HCT116 (cell line): ENCODE data around the gene NSRP1. TPM values are rescaled to one million over a fixed set of nuclear protein-coding genes. Genes with fewer than 3 reads are reported as not detected.

Experiments used
- ATAC-seq: fragments of 200-7000 bp; cut with Tn5 transposase; 2 replicates; pipeline ENCODE4 v1.9.1; 2020; ENCODE audit warnings: mild to moderate bottlenecking, moderate library complexity
- BruUV-seq: library from RNA; stranded (reverse); fragments of 400-500 nt; replicated peaks from 2 replicates; lab custom pipeline; 2021; lab: Mats Ljungman, UMichigan
- CTCF ChIA-PET: fragments of 300-600 bp; sonication (Branson Sonifier 250); formaldehyde crosslinking; loops from one replicate; lab custom pipeline; 2021; ENCODE audit warnings: antibody characterized with exemption; lab: Charles Lee
- POLR2A ChIA-PET: fragments of 300-600, 350-600 bp; sonication (Branson Sonifier 250); formaldehyde crosslinking; loops from one replicate; lab custom pipeline; 2021; ENCODE audit warnings: antibody characterized with exemption; lab: Charles Lee
- RAD21 ChIA-PET, 2 experiments: fragments of 300-600 bp; sonication (Branson Sonifier 250); formaldehyde crosslinking; loops; one replicate each; lab custom pipeline; 2023; ENCODE audit warnings: low total read pairs in 2 of 2; ENCODE audit not compliant: uncharacterized antibody in 2 of 2, unreplicated experiment in 2 of 2, low non-redundant PET in 1 of 2; lab: Charles Lee
- DNase-seq: peaks from one replicate; pipeline ENCODE4 v3.0.0-alpha.2; 2010; ENCODE audit warnings: low read depth, low spot score
- H2AFZ ChIP-seq: fragments of 200-600 bp; shearing (Covaris generic), sonication (generic); 2 replicates; pipeline ENCODE4 v1.6.1; 2017; ENCODE audit warnings: low read depth, mixed run types, mixed read lengths, antibody characterized with exemption, low read length; ENCODE audit not compliant: poor library complexity, severe bottlenecking
- H3K27ac ChIP-seq: 2 replicates; pipeline ENCODE4 v1.5.1; 2012; ENCODE audit warnings: low read depth, low read length
- H3K27me3 ChIP-seq: fragments of 200-600 bp; sonication (generic); 2 replicates; pipeline ENCODE4 v1.6.1; 2016; ENCODE audit warnings: mixed run types, low read length, mixed read lengths; ENCODE audit not compliant: insufficient read depth
- H3K36me3 ChIP-seq, 2 experiments: fragments of 200-500 bp in 1 of 2; fragments of 200-600 bp in 1 of 2; sonication (Bioruptor generic) in 1 of 2; sonication (generic) in 1 of 2; 2 replicates each; pipeline versions ENCODE4 v1.5.1 to v1.6.1; 2014 to 2016; ENCODE audit warnings: low read length in 2 of 2, inconsistent platforms in 1 of 2, mixed read lengths in 1 of 2, mixed run types in 1 of 2; ENCODE audit not compliant: insufficient read depth in 2 of 2, control insufficient read depth in 1 of 2
- H3K4me1 ChIP-seq, 2 experiments: fragments of 200-600 bp in 1 of 2; sonication (generic) in 1 of 2; 2 replicates each; pipeline versions ENCODE4 v1.5.1 to v1.6.1; 2012 to 2017; ENCODE audit warnings: low read length in 2 of 2, inconsistent platforms in 1 of 2, mild to moderate bottlenecking in 1 of 2, mixed read lengths in 1 of 2, mixed run types in 1 of 2, moderate library complexity in 1 of 2; ENCODE audit not compliant: insufficient read depth in 2 of 2, control insufficient read depth in 1 of 2
- H3K4me2 ChIP-seq: fragments of 200-600 bp; sonication (generic); 2 replicates; pipeline ENCODE4 v1.6.1; 2017; ENCODE audit warnings: mixed run types, low read length, mixed read lengths
- H3K4me3 ChIP-seq, 2 experiments: fragments of 200-600 bp in 1 of 2; sonication (generic) in 1 of 2; replicated peaks in 1 of 2; 2 replicates each; pipeline ENCODE4 v1.5.1; 2011 to 2016; ENCODE audit warnings: low read length in 2 of 2, control low read depth in 1 of 2, low read depth in 1 of 2, mild to moderate bottlenecking in 1 of 2, mixed read lengths in 1 of 2, mixed run types in 1 of 2
- H3K79me2 ChIP-seq: fragments of 200-600 bp; sonication (generic); 2 replicates; pipeline ENCODE4 v1.6.1; 2017; ENCODE audit warnings: mild to moderate bottlenecking, mixed run types, low read length, moderate library complexity, mixed read lengths; ENCODE audit not compliant: insufficient read depth
- H3K9ac ChIP-seq: fragments of 200-600 bp; sonication (generic); 2 replicates; pipeline ENCODE4 v1.6.1; 2016; ENCODE audit warnings: low read length, mixed read lengths
- H3K9me2 ChIP-seq: fragments of 200-600 bp; sonication (generic), shearing (Covaris generic); 2 replicates; pipeline ENCODE4 v1.6.1; 2017; ENCODE audit warnings: mixed run types, mild to moderate bottlenecking, moderate library complexity; ENCODE audit not compliant: insufficient read depth
- H3K9me3 ChIP-seq, 2 experiments: fragments of 200-500 bp in 1 of 2; fragments of 200-600 bp in 1 of 2; sonication (Bioruptor generic) in 1 of 2; sonication (generic) in 1 of 2; 2 replicates each; pipeline ENCODE4 v1.6.1; 2014 to 2017; ENCODE audit warnings: low read length in 2 of 2, mixed read lengths in 2 of 2, inconsistent platforms in 1 of 2, low read depth in 1 of 2, mild to moderate bottlenecking in 1 of 2, mixed run types in 1 of 2, moderate library complexity in 1 of 2; ENCODE audit not compliant: control insufficient read depth in 1 of 2, insufficient read depth in 1 of 2
- H4K20me1 ChIP-seq: fragments of 200-600 bp; sonication (generic), shearing (Covaris generic); 2 replicates; pipeline ENCODE4 v1.6.1; 2017; ENCODE audit warnings: mixed run types, mild to moderate bottlenecking, moderate library complexity; ENCODE audit not compliant: insufficient read depth
- CEBPB ChIP-seq: IDR thresholded peaks from 2 replicates; pipeline ENCODE4 v1.6.1; 2012; ENCODE audit warnings: low read depth
- ELF1 ChIP-seq: IDR thresholded peaks from 2 replicates; pipeline ENCODE4 v1.6.1; 2012; ENCODE audit warnings: low read depth, borderline replicate concordance
- EZH2 ChIP-seq: fragments of 200-600 bp; sonication (generic); IDR thresholded peaks from 2 replicates; pipeline ENCODE4 v1.6.1; 2017; ENCODE audit warnings: antibody characterized with exemption, mixed run types
- FOSL1 ChIP-seq: IDR thresholded peaks from 2 replicates; pipeline ENCODE4 v1.6.1; 2012; ENCODE audit warnings: low read depth
- JUND ChIP-seq: IDR thresholded peaks from 2 replicates; pipeline ENCODE4 v1.6.1; 2012
- MAX ChIP-seq: IDR thresholded peaks from 2 replicates; pipeline ENCODE4 v1.6.1; 2012
- POLR2A ChIP-seq: IDR thresholded peaks from 2 replicates; pipeline ENCODE4 v1.7.0; 2011; ENCODE audit warnings: borderline replicate concordance; ENCODE audit not compliant: insufficient read depth, insufficient read length; ENCODE audit errors: extremely low read depth
- POLR2AphosphoS5 ChIP-seq: IDR thresholded peaks from 2 replicates; pipeline ENCODE4 v1.6.1; 2011; ENCODE audit warnings: mild to moderate bottlenecking, low read depth, low read length, moderate library complexity
- RAD21 ChIP-seq: IDR thresholded peaks from 2 replicates; pipeline ENCODE4 v1.6.1; 2012; ENCODE audit warnings: low read depth, mild to moderate bottlenecking
- SIN3A ChIP-seq: IDR thresholded peaks from 2 replicates; pipeline ENCODE4 v1.6.1; 2012; ENCODE audit warnings: low read depth
- SP1 ChIP-seq: IDR thresholded peaks from 2 replicates; pipeline ENCODE4 v1.6.1; 2012; ENCODE audit warnings: low read depth
- TCF7L2 ChIP-seq: IDR thresholded peaks from 2 replicates; pipeline ENCODE4 v1.7.0; 2011; ENCODE audit warnings: borderline replicate concordance, inconsistent platforms; ENCODE audit not compliant: insufficient read depth, insufficient read length; ENCODE audit errors: extremely low read depth
- YY1 ChIP-seq: IDR thresholded peaks from 2 replicates; pipeline ENCODE4 v1.6.1; 2011; ENCODE audit warnings: low read length, low read depth, moderate library complexity, mild to moderate bottlenecking; ENCODE audit not compliant: insufficient replicate concordance; ENCODE audit errors: extremely low read depth
- intact Hi-C: fragments of 100-400 bp; cut with micrococcal nuclease; formaldehyde crosslinking; loops from 2 replicates; pipeline ENCODE4 v1.10.0; 2022
- total RNA-seq: library from RNA; stranded (reverse); gene quantifications from one replicate; pipeline ENCODE4 v1.2.1, GENCODE V29; 2021; ENCODE audit not compliant: unreplicated experiment
- TF ChIP-seq, protein P1 (sequence below): IDR thresholded peaks from 2 replicates; pipeline ENCODE4 v1.6.1; 2012

The NSRP1 gene
- total RNA-seq, 1 experiment from 2014 or later: 24.9 TPM

GRCh38 chr17:30151471-30151870 lies 34.9 kb downstream of the NSRP1 start:
- Histone ChIP-seq H3K4me3 (no peak overlapping the region), H3K9ac (no peak overlapping the region), H3K4me2 (no peak overlapping the region), H3K4me1 (peaks cover 9 to 13% of the 10 kb centered on the region in 2 experiments; a peak in 3 of 4 replicates), H3K9me2 (no peaks in the 10 kb centered on the region), H4K20me1 (peaks cover 4% of the 10 kb centered on the region), H3K27ac (no peak overlapping the region), H2AFZ (no peak overlapping the region), H3K36me3 (peaks cover 0 to 3% of the 10 kb centered on the region in 2 experiments; a peak in 1 of 4 replicates), H3K27me3 (no peaks in the 10 kb centered on the region), H3K9me3 (no peaks in the 10 kb centered on the region), H3K79me2 (peaks cover 95% of the 10 kb centered on the region)
- intact Hi-C loops: no loop called here
- no peak for TF ChIP-seq POLR2AphosphoS5
- no peak for TF ChIP-seq SP1
- TF ChIP-seq MAX: no peak
- no peak for TF ChIP-seq TCF7L2
- no peak for TF ChIP-seq EZH2
- TF ChIP-seq SIN3A: no peak
- TF ChIP-seq FOSL1: no peak
- TF ChIP-seq, protein P1, sequence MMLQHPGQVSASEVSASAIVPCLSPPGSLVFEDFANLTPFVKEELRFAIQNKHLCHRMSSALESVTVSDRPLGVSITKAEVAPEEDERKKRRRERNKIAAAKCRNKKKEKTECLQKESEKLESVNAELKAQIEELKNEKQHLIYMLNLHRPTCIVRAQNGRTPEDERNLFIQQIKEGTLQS: no peak
- no peak for TF ChIP-seq YY1
- TF ChIP-seq JUND: no peak
- no peak for TF ChIP-seq ELF1
- no peak for TF ChIP-seq CEBPB
- TF ChIP-seq POLR2A: no peak
- TF ChIP-seq RAD21: no peak
- no TSS peak for BruUV-seq
- ChIA-PET CTCF (no interaction called here), RAD21 (no interaction called here), POLR2A (interaction anchor here (0.6 kb wide), 1 partner anchor 861 kb away, joined by 3 read pairs; no protein-coding TSS in a partner anchor)
- DNase-seq (no peak), ATAC-seq (no peak)
